Measurements from ENCODE around the gene CADM3. TPM values are rescaled to one million over a fixed set of nuclear protein-coding genes. Genes with fewer than 3 reads are reported as not detected.

CADM3 gene
- total RNA-seq, 5 donors from 2014 or later (not counting 1 experiment from before 2014, with no cell fraction given): not detected

DNA sequence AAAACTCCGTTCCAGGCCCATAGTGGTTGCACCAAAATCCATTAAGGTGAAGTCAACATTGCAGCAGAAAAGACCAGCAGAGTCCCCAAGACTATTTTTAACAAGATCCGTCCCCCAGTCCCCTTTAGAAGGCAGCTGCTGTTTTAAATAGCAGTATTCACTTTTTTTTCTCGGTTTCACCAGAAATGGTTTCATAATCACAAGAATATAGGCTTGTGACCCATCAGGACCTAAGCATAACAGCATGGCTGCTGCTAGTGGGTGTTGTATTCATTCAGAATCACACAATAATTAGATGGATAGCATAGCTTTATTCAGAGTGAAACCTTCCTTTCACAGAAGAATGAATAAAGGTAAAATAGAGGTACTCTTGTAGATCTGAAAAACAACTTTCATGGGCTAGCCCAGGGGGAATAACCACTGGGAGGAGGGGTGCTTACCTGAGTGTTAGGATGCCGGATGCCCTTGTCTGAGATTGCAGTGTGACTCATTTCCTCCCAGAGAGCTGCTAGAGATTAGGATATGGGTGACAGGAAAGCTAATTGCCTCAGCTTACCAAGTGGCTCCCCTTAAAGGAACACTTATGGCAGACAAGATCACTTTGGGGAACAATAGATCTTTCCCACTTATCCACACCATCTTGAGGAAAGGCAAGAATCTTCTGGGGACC is 68.3 kb downstream of the CADM3 start:
- WGBS (ENCODE audit: insufficient coverage): no CpG with 5 or more reads among the region's 4 CpGs
- H3K36me3 Mint-ChIP-seq: no peaks in the 10 kb centered on the region
- DNase-seq: no peak
- H3K4me1 Mint-ChIP-seq: no peaks in the 10 kb centered on the region
- no peak overlapping the region for H3K4me3 Mint-ChIP-seq
- no peak overlapping the region for H3K27ac Mint-ChIP-seq
- peaks cover 0 to 2% of the 10 kb centered on the region in 2 experiments for H3K27me3 ChIP-seq (replicated peaks in 1 of 2; ENCODE audit: control insufficient read depth in 2 of 2, extremely low read depth in 1 of 2, insufficient read depth in 2 of 2, low read length in 1 of 2)
- CTCF ChIA-PET: no interaction called here
- no peaks in the 10 kb centered on the region for H3K36me3 ChIP-seq (ENCODE audit: control insufficient read depth in 2 of 2, extremely low read depth in 1 of 2, insufficient read depth in 1 of 2, low read length in 1 of 2)
- no peaks in the 10 kb centered on the region for H3K9me3 ChIP-seq
- H3K9me3 Mint-ChIP-seq: peaks cover 0 to 3% (median 0%) of the 10 kb centered on the region in 3 donors
- peak in 1 of 4 experiments; percentile 59 for ATAC-seq (replicated peaks in 1 of 4)
- H3K27me3 Mint-ChIP-seq: peaks cover 15 to 20% of the 10 kb centered on the region in 2 donors
- POLR2A ChIA-PET: no interaction called here
- H3K4me1 ChIP-seq (ENCODE audit: control insufficient read depth in 1 of 2, extremely low read depth in 1 of 2, insufficient read depth in 2 of 2, low read length in 2 of 2): no peaks in the 10 kb centered on the region
- H3K27ac ChIP-seq (ENCODE audit: low read length): no peak overlapping the region
- no peak overlapping the region for H3K4me3 ChIP-seq (ENCODE audit: control insufficient read depth in 1 of 2, extremely low read depth in 1 of 2, low read length in 1 of 2)

DNA sequence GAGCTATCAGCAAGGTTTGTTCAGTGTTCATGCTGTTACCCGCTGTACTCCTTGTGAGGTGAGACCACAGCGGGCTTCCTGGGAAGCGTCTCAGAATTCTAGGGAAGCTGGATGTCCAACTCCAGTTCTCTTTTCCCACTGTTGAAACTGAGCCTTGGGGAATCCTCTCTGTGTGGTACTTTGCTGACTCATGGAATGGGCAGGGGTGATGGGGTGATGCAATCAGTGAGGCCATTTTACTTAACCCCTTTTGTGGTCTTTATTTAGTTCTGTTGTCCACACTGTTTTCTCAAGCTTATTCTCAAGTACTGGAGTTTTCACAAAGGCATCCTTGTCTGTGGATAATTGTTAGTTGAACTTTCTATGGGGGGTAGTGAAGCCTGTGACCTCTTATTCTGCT is 75.9 kb downstream of the CADM3 start:
- H3K36me3 Mint-ChIP-seq: no peaks in the 10 kb centered on the region
- H3K27ac Mint-ChIP-seq: no peak overlapping the region
- ATAC-seq (replicated peaks in 1 of 4): no peak
- no peaks in the 10 kb centered on the region for H3K36me3 ChIP-seq (ENCODE audit: control insufficient read depth in 2 of 2, extremely low read depth in 1 of 2, insufficient read depth in 1 of 2, low read length in 1 of 2)
- H3K27me3 ChIP-seq (replicated peaks in 1 of 2; ENCODE audit: control insufficient read depth in 2 of 2, extremely low read depth in 1 of 2, insufficient read depth in 2 of 2, low read length in 1 of 2): peaks cover 0 to 19% of the 10 kb centered on the region in 2 experiments
- no peaks in the 10 kb centered on the region for H3K4me1 Mint-ChIP-seq
- no peak for DNase-seq
- H3K27ac ChIP-seq (ENCODE audit: low read length): no peak overlapping the region
- H3K4me3 ChIP-seq (ENCODE audit: control insufficient read depth in 1 of 2, extremely low read depth in 1 of 2, low read length in 1 of 2): no peak overlapping the region
- CTCF ChIA-PET: no interaction called here
- no peak overlapping the region for H3K4me3 Mint-ChIP-seq
- no CpG with 5 or more reads among the region's 3 CpGs for WGBS (ENCODE audit: insufficient coverage)
- H3K27me3 Mint-ChIP-seq: peaks cover 38 to 47% of the 10 kb centered on the region in 2 donors
- H3K9me3 Mint-ChIP-seq: peaks cover 4 to 20% (median 8%) of the 10 kb centered on the region in 3 donors
- no peaks in the 10 kb centered on the region for H3K4me1 ChIP-seq (ENCODE audit: control insufficient read depth in 1 of 2, extremely low read depth in 1 of 2, insufficient read depth in 2 of 2, low read length in 2 of 2)
- POLR2A ChIA-PET: no interaction called here
- H3K9me3 ChIP-seq: no peaks in the 10 kb centered on the region

DNA sequence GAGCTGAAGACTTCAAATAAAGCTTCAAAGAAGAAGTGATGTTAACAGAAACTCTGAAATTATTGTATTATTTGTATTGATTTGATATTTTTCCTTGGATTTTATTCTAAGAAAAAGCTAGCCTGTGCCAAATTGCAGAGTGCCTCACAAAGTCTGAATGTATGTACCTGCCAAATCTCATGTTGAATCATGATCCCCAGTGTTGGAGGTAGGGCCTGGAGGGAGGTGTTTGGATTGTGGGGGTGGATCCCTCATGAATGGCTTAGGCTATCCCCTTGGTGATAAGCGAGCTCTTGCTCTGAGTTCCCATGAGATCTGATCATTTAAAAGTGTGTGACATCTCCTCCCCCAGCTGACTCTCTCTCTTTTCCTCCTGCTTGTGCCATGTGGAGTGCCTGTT is 76.9 kb downstream of the CADM3 start:
- H3K9me3 ChIP-seq: no peaks in the 10 kb centered on the region
- Mint-ChIP-seq H3K27me3 (peaks cover 41 to 51% of the 10 kb centered on the region in 2 donors), H3K36me3 (no peaks in the 10 kb centered on the region), H3K9me3 (peaks cover 8 to 17% (median 9%) of the 10 kb centered on the region in 3 donors), H3K27ac (no peak overlapping the region), H3K4me3 (no peak overlapping the region), H3K4me1 (no peaks in the 10 kb centered on the region)
- H3K27ac ChIP-seq (ENCODE audit: low read length): no peak overlapping the region
- POLR2A ChIA-PET: no interaction called here
- no CpG with 5 or more reads among the region's 1 CpG for WGBS (ENCODE audit: insufficient coverage)
- H3K27me3 ChIP-seq (replicated peaks in 1 of 2; ENCODE audit: control insufficient read depth in 2 of 2, extremely low read depth in 1 of 2, insufficient read depth in 2 of 2, low read length in 1 of 2): peaks cover 0 to 26% of the 10 kb centered on the region in 2 experiments
- ATAC-seq (replicated peaks in 1 of 4) (no peak), DNase-seq (no peak)
- H3K4me3 ChIP-seq (ENCODE audit: control insufficient read depth in 1 of 2, extremely low read depth in 1 of 2, low read length in 1 of 2): no peak overlapping the region
- H3K36me3 ChIP-seq (ENCODE audit: control insufficient read depth in 2 of 2, extremely low read depth in 1 of 2, insufficient read depth in 1 of 2, low read length in 1 of 2): no peaks in the 10 kb centered on the region
- CTCF ChIA-PET: no interaction called here
- no peaks in the 10 kb centered on the region for H3K4me1 ChIP-seq (ENCODE audit: control insufficient read depth in 1 of 2, extremely low read depth in 1 of 2, insufficient read depth in 2 of 2, low read length in 2 of 2)

DNA sequence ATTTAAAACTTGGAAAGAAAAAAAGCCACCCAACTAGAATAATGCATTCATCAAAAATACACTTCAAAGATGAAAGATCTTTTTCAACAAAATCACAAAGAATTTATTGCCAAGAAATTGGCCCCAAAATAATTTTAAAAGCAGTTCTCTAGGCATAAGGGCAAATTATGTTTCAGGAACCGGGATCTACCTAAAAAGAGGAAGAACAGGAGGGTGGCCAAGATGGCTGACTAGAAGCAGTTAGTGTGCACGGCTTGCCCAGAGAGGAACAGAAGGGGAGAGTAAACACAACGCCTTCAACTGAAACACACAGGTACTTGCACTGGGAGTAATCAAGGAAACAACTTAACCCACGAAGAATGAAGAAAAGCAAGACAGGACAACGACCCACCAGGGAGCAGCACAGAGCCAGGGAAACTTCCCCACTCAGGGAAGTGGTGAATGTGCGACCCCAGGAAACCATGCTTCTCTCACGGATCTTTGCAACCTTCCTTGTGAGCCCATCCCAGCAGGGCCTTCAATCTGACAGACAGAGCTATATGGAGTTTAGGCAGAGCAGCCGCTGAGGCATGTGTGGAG is 79.3 kb downstream of the CADM3 start:
- Histone ChIP-seq H3K4me1 (ENCODE audit: control insufficient read depth in 1 of 2, extremely low read depth in 1 of 2, insufficient read depth in 2 of 2, low read length in 2 of 2) (no peaks in the 10 kb centered on the region), H3K4me3 (ENCODE audit: control insufficient read depth in 1 of 2, extremely low read depth in 1 of 2, low read length in 1 of 2) (no peak overlapping the region), H3K27ac (ENCODE audit: low read length) (no peak overlapping the region), H3K27me3 (replicated peaks in 1 of 2; ENCODE audit: control insufficient read depth in 2 of 2, extremely low read depth in 1 of 2, insufficient read depth in 2 of 2, low read length in 1 of 2) (peaks cover 0 to 26% of the 10 kb centered on the region in 2 experiments), H3K9me3 (no peaks in the 10 kb centered on the region), H3K36me3 (ENCODE audit: control insufficient read depth in 2 of 2, extremely low read depth in 1 of 2, insufficient read depth in 1 of 2, low read length in 1 of 2) (no peaks in the 10 kb centered on the region)
- ChIA-PET POLR2A (no interaction called here), CTCF (no interaction called here)
- DNase-seq (no peak), ATAC-seq (replicated peaks in 1 of 4) (no peak)
- 74% methylated on average over 6 of the region's 8 CpGs for WGBS (ENCODE audit: insufficient coverage)
- H3K4me1 Mint-ChIP-seq: no peaks in the 10 kb centered on the region
- H3K27ac Mint-ChIP-seq: peak overlapping the region in 1 of 2 donors; percentile 32
- H3K9me3 Mint-ChIP-seq: peaks cover 8 to 17% (median 9%) of the 10 kb centered on the region in 3 donors
- no peaks in the 10 kb centered on the region for H3K36me3 Mint-ChIP-seq
- peaks cover 43 to 46% of the 10 kb centered on the region in 2 donors for H3K27me3 Mint-ChIP-seq
- no peak overlapping the region for H3K4me3 Mint-ChIP-seq

Other genes starting within 250 kb of the CADM3 start
- 10 to 100 TPM; 32.6 to 65.4 (median 35.4) TPM for gene PYHIN1, start 240.1 kb upstream of the CADM3 start, total RNA-seq
- gene IFI16, start 161.7 kb upstream of the CADM3 start, total RNA-seq: 100 to 1,000 TPM in 3 of 5 donors, 10 to 100 TPM in 2; 78.7 to 123 (median 106) TPM
- 1 to 10 TPM; 2.1 to 7.1 (median 2.7) TPM for gene AIM2, start 94.8 kb upstream of the CADM3 start, total RNA-seq
- under 1 TPM in 2 of 5 donors, not detected in 3; 0.20 to 0.28 TPM for gene ACKR1, start 33.3 kb downstream of the CADM3 start, total RNA-seq
- 1 to 10 TPM in 1 of 5 donors, under 1 TPM in 3, not detected in 1; 0.33 to 1.8 (median 0.69) TPM for gene FCER1A, start 130.7 kb downstream of the CADM3 start, total RNA-seq